ENCODE data around the gene PHACTR1.

PHACTR1 gene

GRCh38 chr6:13248053-13248452, 531.5 kb downstream of the PHACTR1 start:
- peak; percentile 18 for DNase-seq

GRCh38 chr6:13248584-13248985, 532.0 kb downstream of the PHACTR1 start:
- DNase-seq: no peak

GRCh38 chr6:13248994-13249393, 532.4 kb downstream of the PHACTR1 start:
- DNase-seq: no peak

- no peak for DNase-seq
Measured at GRCh38 chr6:13249817-13250216, 533.2 kb downstream of the PHACTR1 start.

GRCh38 chr6:13250703-13251102, 534.1 kb downstream of the PHACTR1 start:
- DNase-seq: no peak

- no peak for DNase-seq
Measured at GRCh38 chr6:13251242-13251641, 534.7 kb downstream of the PHACTR1 start.

- DNase-seq: no peak
Measured at GRCh38 chr6:13252790-13253189, 536.2 kb downstream of the PHACTR1 start.

GRCh38 chr6:13253272-13253671, 536.7 kb downstream of the PHACTR1 start:
- DNase-seq: no peak

GRCh38 chr6:13256266-13257001, 539.9 kb downstream of the PHACTR1 start:
- DNase-seq: no peak

- no peak for DNase-seq
Measured at GRCh38 chr6:13259393-13259792, 542.8 kb downstream of the PHACTR1 start.

GRCh38 chr6:13260101-13260598, 543.6 kb downstream of the PHACTR1 start:
- DNase-seq: no peak

- no peak for DNase-seq
Measured at GRCh38 chr6:13260831-13261230, 544.3 kb downstream of the PHACTR1 start.

GRCh38 chr6:13261464-13261994, 545.0 kb downstream of the PHACTR1 start:
- DNase-seq: no peak

GRCh38 chr6:13262302-13263230, 546.0 kb downstream of the PHACTR1 start:
- DNase-seq: no peak

GRCh38 chr6:13263669-13264068, 547.1 kb downstream of the PHACTR1 start:
- DNase-seq: no peak

GRCh38 chr6:13267142-13267651, 550.6 kb downstream of the PHACTR1 start:
- DNase-seq: no peak

GRCh38 chr6:13268913-13269518, 552.4 kb downstream of the PHACTR1 start:
- peak; percentile 32 for DNase-seq

GRCh38 chr6:13272131-13273046, 555.8 kb downstream of the PHACTR1 start:
- no peak for DNase-seq

GRCh38 chr6:13273202-13273930, 556.8 kb downstream of the PHACTR1 start:
- DNase-seq: no peak

GRCh38 chr6:13273931-13274706, 557.6 kb downstream of the PHACTR1 start:
- no peak for DNase-seq

Data from fibroblast of skin of back (primary cell).